K562 (cell line): ENCODE data around the gene NANS. TPM values are rescaled to one million over a fixed set of nuclear protein-coding genes. Genes with fewer than 3 reads are reported as not detected.

ENCODE experiments used
- ARHGAP35 ChIP-seq: fragments of 450-650 bp; IDR thresholded peaks from 2 replicates; pipeline ENCODE4 v1.6.1; 2018; ENCODE audit not compliant: partially characterized antibody
- ATF1 ChIP-seq, 2 experiments: fragments of 450-650 bp in 1 of 2; IDR thresholded peaks; 2 replicates each; pipeline ENCODE4 v1.6.1; 2016; ENCODE audit warnings: missing compliant biosample characterization in 1 of 2, missing genetic modification characterization in 1 of 2
- CGGBP1 ChIP-seq: fragments of 250-450 bp; sonication (Bioruptor Pico); IDR thresholded peaks from 2 replicates; pipeline ENCODE4 v1.9.0; 2021; ENCODE audit warnings: mild to moderate bottlenecking
- EWSR1 ChIP-seq: fragments of 450-650 bp; IDR thresholded peaks from 2 replicates; pipeline ENCODE4 v1.6.1; 2018; ENCODE audit warnings: borderline replicate concordance, mild to moderate bottlenecking, low read depth, moderate library complexity; ENCODE audit not compliant: partially characterized antibody
- FOSL1 ChIP-seq: fragments of 200-800 bp; sonication (Bioruptor generic); conservative IDR thresholded peaks from 2 replicates; pipeline ENCODE4 v1.6.1; 2016; ENCODE audit warnings: missing genetic modification characterization, missing compliant biosample characterization
- HCFC1 ChIP-seq: IDR thresholded peaks from 2 replicates; pipeline ENCODE4 v1.6.1; 2012; ENCODE audit warnings: low read depth, low read length, improper control_type of control experiment
- JUN ChIP-seq, 2 experiments: sonication (generic) in 1 of 2; formaldehyde crosslinking in 1 of 2; IDR thresholded peaks; 2 replicates each; pipeline versions ENCODE4 v1.6.1 to v1.8.0; 2012 to 2022; ENCODE audit warnings: borderline replicate concordance in 2 of 2, mild to moderate bottlenecking in 2 of 2, improper control_type of control experiment in 1 of 2, low read depth in 1 of 2, low read length in 1 of 2, missing genetic modification reagents in 1 of 2
- KDM5B ChIP-seq: fragments of 200-600 bp; sonication (generic); IDR thresholded peaks from 2 replicates; pipeline ENCODE4 v1.6.1; 2012; ENCODE audit warnings: low read depth, mild to moderate bottlenecking, moderate library complexity, low read length, control low read depth, inconsistent platforms; ENCODE audit not compliant: insufficient replicate concordance
- MITF ChIP-seq: IDR thresholded peaks from 2 replicates; pipeline ENCODE4 v1.6.1; 2014; ENCODE audit warnings: antibody characterized with exemption
- MTA3 ChIP-seq: fragments of 450-650 bp; formaldehyde crosslinking; IDR thresholded peaks from 2 replicates; pipeline ENCODE4 v1.6.1; 2017; ENCODE audit warnings: mild to moderate bottlenecking, borderline replicate concordance
- NBN ChIP-seq: fragments of 450-650 bp; IDR thresholded peaks from 2 replicates; pipeline ENCODE4 v1.6.1; 2016; ENCODE audit warnings: low read depth, mild to moderate bottlenecking
- NCOA2 ChIP-seq, 2 experiments: fragments of 450-650 bp; IDR thresholded peaks; 2 replicates each; pipeline ENCODE4 v1.6.1; 2018; ENCODE audit warnings: mild to moderate bottlenecking in 2 of 2, moderate library complexity in 1 of 2; ENCODE audit not compliant: partially characterized antibody in 2 of 2
- POU5F1 ChIP-seq: fragments of 150-350 bp; IDR thresholded peaks from 2 replicates; pipeline ENCODE4 v1.6.1; 2014; ENCODE audit warnings: borderline replicate concordance, low read length, low read depth, mild to moderate bottlenecking; ENCODE audit not compliant: partially characterized antibody
- SAFB2 ChIP-seq: fragments of 200-400 bp; formaldehyde crosslinking; IDR thresholded peaks from 2 replicates; pipeline ENCODE4 v1.6.1; 2018; ENCODE audit warnings: borderline replicate concordance, low read length, low read depth, moderate library complexity; ENCODE audit not compliant: severe bottlenecking
- SRSF9 ChIP-seq: fragments of 200-400 bp; formaldehyde crosslinking; IDR thresholded peaks from 2 replicates; pipeline ENCODE4 v1.6.1; 2017; ENCODE audit warnings: low read depth, low read length, borderline replicate concordance
- SUPT5H ChIP-seq: fragments of 450-650 bp; IDR thresholded peaks from 2 replicates; pipeline ENCODE4 v1.6.1; 2016
- TCF7 ChIP-seq: sonication (generic); IDR thresholded peaks from 2 replicates; pipeline ENCODE4 v1.6.1; 2016; ENCODE audit warnings: antibody characterized with exemption, borderline replicate concordance
- TEAD4 ChIP-seq, 2 experiments: sonication (generic) in 1 of 2; formaldehyde crosslinking in 1 of 2; IDR thresholded peaks; 2 replicates each; pipeline versions ENCODE4 v1.6.1 to v1.8.0; 2012 to 2022; ENCODE audit warnings: borderline replicate concordance in 1 of 2, inconsistent platforms in 1 of 2, low read length in 1 of 2, mild to moderate bottlenecking in 1 of 2, missing genetic modification reagents in 1 of 2
- ZBTB8A ChIP-seq: fragments of 450-650 bp; IDR thresholded peaks from 2 replicates; pipeline ENCODE4 v1.6.1; 2018; ENCODE audit warnings: mild to moderate bottlenecking, moderate library complexity; ENCODE audit not compliant: partially characterized antibody
- ZNF212 ChIP-seq: fragments of 450-650 bp; formaldehyde crosslinking; IDR thresholded peaks from 2 replicates; pipeline ENCODE4 v1.4.0; 2020; ENCODE audit warnings: mild to moderate bottlenecking
- ZNF274 ChIP-seq: IDR thresholded peaks from 2 replicates; pipeline ENCODE4 v1.6.1; 2011; ENCODE audit warnings: low read depth, mild to moderate bottlenecking, low read length, moderate library complexity, borderline replicate concordance
- polyA plus RNA-seq, 8 experiments: library from polyadenylated mRNA; depleted of rRNA in 4 of 8; stranded (reverse) in 5 of 8; unstranded in 3 of 8; fragments of >200 nt; fragmentation: Nextera tagmentation in 2 of 8; fragmentation: Illumina TruSeq in 1 of 8; extraction: Ambion mirVana in 2 of 8; extraction: Trizol in 1 of 8; gene quantifications; 2 replicates each; pipeline versions ENCODE4 v1.2.1 to v1.2.3, GENCODE V29; 2011 to 2014; ENCODE audit warnings: inconsistent platforms in 1 of 8, missing spikeins in 1 of 8
- total RNA-seq, 7 experiments: library from RNA; depleted of rRNA in 6 of 7; stranded (reverse); fragments of >200 nt in 6 of 7; fragmentation: Illumina TruSeq in 2 of 7; extraction: Trizol in 2 of 7; gene quantifications; 2 replicates each; pipeline versions ENCODE4 v1.2.1 to v1.2.3, GENCODE V29; 2011 to 2021; ENCODE audit warnings: low replicate concordance in 1 of 7
- TF ChIP-seq, protein P1 (sequence below): fragments of 250-450 bp; sonication (Bioruptor Pico); IDR thresholded peaks from 2 replicates; pipeline ENCODE4 v1.5.0; 2022; ENCODE audit warnings: mild to moderate bottlenecking
- TF ChIP-seq, protein P2 (sequence below): fragments of 250-450 bp; sonication (Bioruptor Pico); IDR thresholded peaks from 2 replicates; pipeline ENCODE4 v1.8.0; 2021; ENCODE audit warnings: moderate library complexity, mild to moderate bottlenecking, inconsistent platforms

Gene NANS
- total and polyA plus RNA-seq, 9 of the 15 experiments (the other 6 are each of a cell fraction or from before 2014, with no cell fraction given) = 37.1 to 181 (median 137) TPM

- TF ChIP-seq HCFC1 = no peak
- no peak for TF ChIP-seq POU5F1
- TF ChIP-seq ZBTB8A = no peak
- TF ChIP-seq MITF = no peak
- no peak for TF ChIP-seq TEAD4 (IDR thresholded peaks at IDR 0.05; ENCODE audit: low read length)
- no peak for TF ChIP-seq TEAD4 (CRISPR knock-in tag; IDR thresholded peaks at IDR 0.05; ENCODE audit: borderline replicate concordance)
- no peak for TF ChIP-seq EWSR1
- TF ChIP-seq KDM5B = no peak
- TF ChIP-seq CGGBP1 = no peak
- TF ChIP-seq ARHGAP35 = no peak
- TF ChIP-seq JUN (IDR thresholded peaks at IDR 0.05; ENCODE audit: borderline replicate concordance, low read depth, low read length) = no peak
- TF ChIP-seq JUN (CRISPR knock-in tag; IDR thresholded peaks at IDR 0.05; ENCODE audit: borderline replicate concordance) = no peak
- TF ChIP-seq NCOA2 (IDR thresholded peaks at IDR 0.05; ENCODE audit: partially characterized antibody in 2 of 2) = no peak
- TF ChIP-seq ZNF274 = no peak
- TF ChIP-seq, protein P1, sequence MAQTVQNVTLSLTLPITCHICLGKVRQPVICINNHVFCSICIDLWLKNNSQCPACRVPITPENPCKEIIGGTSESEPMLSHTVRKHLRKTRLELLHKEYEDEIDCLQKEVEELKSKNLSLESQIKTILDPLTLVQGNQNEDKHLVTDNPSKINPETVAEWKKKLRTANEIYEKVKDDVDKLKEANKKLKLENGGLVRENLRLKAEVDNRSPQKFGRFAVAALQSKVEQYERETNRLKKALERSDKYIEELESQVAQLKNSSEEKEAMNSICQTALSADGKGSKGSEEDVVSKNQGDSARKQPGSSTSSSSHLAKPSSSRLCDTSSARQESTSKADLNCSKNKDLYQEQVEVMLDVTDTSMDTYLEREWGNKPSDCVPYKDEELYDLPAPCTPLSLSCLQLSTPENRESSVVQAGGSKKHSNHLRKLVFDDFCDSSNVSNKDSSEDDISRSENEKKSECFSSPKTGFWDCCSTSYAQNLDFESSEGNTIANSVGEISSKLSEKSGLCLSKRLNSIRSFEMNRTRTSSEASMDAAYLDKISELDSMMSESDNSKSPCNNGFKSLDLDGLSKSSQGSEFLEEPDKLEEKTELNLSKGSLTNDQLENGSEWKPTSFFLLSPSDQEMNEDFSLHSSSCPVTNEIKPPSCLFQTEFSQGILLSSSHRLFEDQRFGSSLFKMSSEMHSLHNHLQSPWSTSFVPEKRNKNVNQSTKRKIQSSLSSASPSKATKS (CRISPR knock-in tag) = no peak
- TF ChIP-seq TCF7 = no peak
- no peak for TF ChIP-seq SUPT5H
- TF ChIP-seq, protein P2, sequence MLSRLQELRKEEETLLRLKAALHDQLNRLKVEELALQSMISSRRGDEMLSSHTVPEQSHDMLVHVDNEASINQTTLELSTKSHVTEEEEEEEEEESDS (CRISPR knock-in tag) = no peak
- no peak for TF ChIP-seq MTA3
- TF ChIP-seq SAFB2 = no peak
- no peak for TF ChIP-seq FOSL1 (tag)
- no peak for TF ChIP-seq SRSF9
- no peak for TF ChIP-seq ZNF212 (CRISPR knock-in tag)
- TF ChIP-seq NBN = no peak
- TF ChIP-seq ATF1 (CRISPR knock-in tag; IDR thresholded peaks at IDR 0.05) = no peak
- no peak for TF ChIP-seq ATF1 (tag; IDR thresholded peaks at IDR 0.05)
These were observed 7.1 kb upstream of the NANS start (continued) for GRCh38 chr9:98049288-98050072.
